GM18909 (cell line): ENCODE data around the gene NEK8.
"Not testable (repeated sequence)": the region's sequence is repeated elsewhere in the genome, so short reads cannot be mapped to it uniquely, and the experiment has no call there.

ENCODE experiments used
- ATAC-seq: cut with Tn5 transposase; IDR thresholded peaks from one replicate; pipeline ENCODE4 v1.9.1; 2021; ENCODE audit warnings: mild to moderate bottlenecking; ENCODE audit not compliant: unreplicated experiment, poor library complexity

The NEK8 gene

DNA sequence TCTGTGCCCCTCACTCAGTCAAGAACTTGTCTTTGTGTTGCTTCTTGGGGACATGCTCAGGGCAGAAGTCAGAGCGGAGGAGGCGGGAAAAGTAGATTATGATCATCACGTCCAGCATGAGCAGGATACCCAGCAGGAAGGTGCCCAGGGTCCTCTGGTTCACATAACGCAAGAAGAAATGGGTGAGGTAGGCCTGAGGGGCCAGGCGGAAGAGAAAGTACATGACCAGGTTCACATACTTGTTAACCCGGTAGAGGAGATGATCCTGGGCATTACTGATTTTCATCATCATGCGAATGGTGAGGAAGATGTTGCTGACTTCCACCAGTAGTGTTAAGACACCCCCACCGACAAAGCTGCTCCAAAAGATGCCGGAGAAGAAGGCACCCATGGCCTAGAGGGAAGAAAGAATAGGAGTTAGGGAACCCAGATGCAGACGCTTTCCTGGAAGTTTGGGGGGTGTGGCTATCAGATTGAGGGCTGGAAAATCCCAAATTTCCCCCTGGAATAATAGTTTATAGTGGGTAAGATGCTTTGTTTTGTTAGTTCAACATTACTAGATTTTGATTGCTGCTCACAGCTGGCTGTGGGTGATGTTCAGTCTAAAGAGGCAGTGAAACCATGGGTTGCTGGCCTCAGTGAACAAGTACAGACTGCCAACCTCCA is 4.0 kb upstream of the NEK8 start:
- no peak for ATAC-seq

DNA sequence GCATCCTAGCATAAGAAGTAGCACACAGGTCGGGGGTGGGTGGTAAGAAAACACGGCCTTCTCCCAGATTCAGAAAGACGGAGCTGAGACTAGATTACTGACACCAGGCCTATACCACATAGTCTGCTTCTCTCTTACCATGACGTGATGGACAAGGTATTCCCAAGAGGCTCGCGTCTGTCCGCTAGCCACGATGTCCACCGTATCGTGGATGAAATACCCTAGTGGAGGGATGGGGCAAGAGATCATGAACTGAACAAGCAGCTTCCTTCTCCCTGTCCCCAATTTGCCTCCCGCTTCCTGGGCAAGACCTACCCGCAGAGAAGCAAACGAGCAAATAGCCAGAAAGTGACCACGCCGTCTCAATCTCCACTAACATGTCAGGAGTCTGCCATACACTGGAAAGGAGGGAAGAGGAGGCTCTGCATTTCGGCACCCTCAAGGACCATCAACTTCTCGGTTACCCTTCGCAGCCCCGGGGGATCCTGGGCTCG is 3.4 kb upstream of the NEK8 start:
- no peak for ATAC-seq

DNA sequence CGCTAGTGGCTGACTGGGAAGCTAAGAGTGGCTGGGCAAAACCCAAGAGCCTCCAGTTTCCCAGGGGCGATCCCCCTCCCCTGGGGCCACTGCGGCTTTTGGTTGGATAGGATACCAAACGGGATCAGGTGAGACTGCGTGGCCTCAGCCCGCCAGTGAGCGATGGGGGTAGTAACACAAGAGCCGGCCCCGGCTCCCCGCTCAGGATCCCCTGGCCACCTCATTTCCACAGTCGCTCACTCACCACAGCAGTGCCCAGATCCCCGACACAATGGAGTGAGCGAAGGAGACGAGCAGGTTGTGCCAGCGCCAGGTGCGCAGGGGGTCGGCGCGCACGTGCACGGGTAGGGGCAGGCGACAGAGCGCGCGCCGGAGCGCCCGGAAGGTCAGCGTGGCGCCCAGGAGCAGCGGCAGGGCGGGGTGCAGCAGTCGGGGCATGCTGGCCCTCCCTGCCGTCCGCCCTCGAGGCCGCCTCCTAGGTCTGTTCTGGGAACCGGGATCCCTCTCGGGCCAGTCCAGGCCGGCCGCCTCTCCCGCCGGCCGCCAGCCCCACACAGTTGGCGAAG is 2.8 kb upstream of the NEK8 start:
- peak; percentile 5 for ATAC-seq

DNA sequence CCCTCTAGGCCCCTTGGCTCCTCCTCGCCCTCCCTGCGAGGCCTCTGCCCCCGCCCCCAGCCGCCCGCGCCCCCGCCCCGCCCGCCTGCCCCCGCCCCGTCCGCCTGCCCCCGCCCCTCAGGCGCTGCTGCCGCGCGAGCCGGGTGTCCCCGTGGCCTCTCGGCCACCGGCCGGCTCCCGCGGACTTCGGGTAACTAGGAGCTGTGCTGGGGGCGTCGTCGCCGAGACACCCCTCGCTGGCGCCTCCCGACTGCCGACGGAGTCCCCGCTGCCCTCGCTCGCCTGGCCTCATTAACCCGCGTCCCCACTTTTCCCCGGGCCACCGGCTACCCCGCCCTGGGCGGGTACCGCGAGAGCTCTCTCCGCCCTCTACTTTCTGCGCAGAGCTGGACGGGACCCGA is 2.4 kb upstream of the NEK8 start, which contains the start of gene TLCD1:
Gene TLCD1, minus strand, starts transcription at position 8 of the 401 bp plus-strand sequence. CDS start 136 bp downstream, outside the sequence.
- ATAC-seq, result peak; percentile 13

DNA sequence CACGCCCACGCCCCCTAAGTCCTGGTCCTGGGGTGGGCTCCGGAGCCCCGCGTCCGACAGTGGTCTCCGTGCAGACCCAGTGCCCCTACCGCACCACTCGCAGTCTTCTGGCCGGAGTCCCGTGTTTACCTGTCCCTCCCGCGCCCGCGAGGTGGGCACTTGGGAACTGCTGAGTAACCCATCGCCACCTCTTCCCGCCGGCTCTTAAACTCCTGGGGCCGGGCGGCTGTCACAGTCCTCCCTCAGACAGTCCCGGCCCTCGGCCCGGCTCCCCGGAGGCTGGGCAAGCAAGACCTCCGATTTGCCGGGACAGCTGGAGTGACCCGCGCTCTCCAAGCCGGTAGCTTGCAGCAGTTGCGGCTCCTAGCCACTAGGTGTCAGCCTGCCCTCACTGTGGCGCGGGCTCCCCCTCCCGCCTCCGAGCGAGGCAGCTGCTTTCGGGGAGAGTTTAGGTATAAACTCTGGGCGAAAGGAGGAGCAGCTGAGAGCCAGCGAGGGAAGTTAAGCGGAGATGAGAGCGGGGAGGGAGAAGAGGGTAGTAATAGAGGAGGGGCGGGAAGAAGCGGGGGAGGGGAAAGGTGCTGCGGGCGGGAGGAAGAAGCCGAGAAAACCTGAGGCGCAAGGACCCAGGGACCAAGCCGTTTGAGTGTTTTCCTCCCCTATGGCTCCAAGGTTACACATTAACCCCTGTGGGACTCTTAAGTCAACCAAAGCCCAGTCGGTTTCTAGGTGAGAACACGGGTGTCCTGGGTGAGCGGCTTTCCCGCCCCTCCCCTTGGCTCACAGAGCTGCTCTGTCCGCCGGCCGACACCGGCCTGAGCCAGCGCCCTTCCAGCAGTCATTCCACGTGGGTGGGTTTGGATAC is 1.7 kb upstream of the NEK8 start:
- ATAC-seq, result peak; percentile 46

DNA sequence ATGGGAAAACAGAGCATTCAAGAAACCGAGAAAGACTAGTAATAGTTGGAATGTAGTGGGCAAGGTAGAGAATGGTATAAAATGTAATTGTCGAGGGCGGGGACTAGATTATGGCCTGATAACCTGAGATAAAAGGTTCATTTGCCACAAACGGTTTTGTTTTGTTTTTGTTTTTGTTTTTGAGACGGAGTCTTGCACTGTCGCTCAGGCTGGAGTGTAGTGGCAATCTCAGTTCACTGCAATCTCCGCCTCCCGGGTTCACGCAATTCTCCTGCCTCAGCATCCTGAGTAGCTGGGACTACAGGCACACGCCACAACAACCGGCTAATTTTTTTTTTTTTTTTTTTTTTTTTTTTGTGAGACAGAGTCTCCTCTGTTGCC is 1.4 kb downstream of the NEK8 start:
- no peak for ATAC-seq

DNA sequence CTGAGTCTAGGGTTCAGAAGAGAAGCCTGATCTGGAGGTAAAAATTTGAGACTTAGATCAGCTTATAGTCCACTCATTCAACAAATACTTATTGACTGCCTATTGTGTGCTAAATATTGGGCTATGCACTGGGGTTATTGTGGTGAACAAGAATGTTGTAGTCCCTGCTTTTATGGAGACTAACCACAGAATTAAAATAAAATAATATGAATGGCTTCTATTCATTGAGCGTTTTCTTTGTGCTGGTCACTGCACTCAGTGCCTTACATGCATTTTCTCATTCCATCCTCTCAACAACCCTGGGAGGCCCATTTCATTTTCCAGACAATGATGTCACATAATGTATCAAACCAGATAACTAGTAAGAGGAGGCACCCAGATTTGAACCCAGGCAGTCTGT is 4.8 kb downstream of the NEK8 start:
- ATAC-seq, result no peak

DNA sequence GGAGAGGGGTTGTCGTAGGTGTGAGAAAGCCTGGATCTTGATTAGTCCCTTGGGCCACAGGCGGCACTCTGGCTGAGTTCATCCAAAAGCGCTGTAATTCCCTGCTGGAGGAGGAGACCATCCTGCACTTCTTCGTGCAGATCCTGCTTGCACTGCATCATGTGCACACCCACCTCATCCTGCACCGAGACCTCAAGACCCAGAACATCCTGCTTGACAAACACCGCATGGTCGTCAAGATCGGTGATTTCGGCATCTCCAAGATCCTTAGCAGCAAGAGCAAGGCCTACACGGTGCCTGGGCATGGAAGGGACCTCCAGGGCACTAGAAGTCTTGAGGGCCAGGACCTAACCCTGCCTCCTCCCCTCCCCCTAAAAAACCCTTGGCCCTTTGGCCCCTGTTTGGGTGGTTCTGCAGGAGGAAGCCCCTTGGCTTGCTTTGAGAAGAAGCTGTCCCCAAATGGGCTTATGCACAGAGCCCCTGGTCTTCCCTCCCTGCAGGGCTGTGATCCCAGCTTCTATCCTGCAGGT is 6.2 kb downstream of the NEK8 start:
- no peak for ATAC-seq

DNA sequence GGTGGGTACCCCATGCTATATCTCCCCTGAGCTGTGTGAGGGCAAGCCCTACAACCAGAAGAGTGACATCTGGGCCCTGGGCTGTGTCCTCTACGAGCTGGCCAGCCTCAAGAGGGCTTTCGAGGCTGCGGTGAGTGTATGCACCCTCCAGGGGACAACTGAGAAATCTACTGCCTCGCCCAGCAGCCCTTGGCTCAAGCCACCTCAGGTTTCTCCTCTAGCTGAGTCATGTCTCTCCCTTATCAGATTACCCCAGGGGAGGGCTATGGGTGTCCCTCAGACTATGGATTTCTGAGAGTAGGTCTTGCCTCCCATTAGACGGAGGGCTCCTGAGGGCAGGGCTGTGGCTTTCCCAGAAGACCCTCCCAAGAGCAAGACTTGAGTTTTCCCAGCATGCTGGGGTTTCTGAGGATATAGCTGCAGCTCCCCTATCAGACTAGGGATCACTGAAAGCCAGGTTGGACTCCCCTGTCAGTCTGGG is 6.7 kb downstream of the NEK8 start:
- no peak for ATAC-seq

DNA sequence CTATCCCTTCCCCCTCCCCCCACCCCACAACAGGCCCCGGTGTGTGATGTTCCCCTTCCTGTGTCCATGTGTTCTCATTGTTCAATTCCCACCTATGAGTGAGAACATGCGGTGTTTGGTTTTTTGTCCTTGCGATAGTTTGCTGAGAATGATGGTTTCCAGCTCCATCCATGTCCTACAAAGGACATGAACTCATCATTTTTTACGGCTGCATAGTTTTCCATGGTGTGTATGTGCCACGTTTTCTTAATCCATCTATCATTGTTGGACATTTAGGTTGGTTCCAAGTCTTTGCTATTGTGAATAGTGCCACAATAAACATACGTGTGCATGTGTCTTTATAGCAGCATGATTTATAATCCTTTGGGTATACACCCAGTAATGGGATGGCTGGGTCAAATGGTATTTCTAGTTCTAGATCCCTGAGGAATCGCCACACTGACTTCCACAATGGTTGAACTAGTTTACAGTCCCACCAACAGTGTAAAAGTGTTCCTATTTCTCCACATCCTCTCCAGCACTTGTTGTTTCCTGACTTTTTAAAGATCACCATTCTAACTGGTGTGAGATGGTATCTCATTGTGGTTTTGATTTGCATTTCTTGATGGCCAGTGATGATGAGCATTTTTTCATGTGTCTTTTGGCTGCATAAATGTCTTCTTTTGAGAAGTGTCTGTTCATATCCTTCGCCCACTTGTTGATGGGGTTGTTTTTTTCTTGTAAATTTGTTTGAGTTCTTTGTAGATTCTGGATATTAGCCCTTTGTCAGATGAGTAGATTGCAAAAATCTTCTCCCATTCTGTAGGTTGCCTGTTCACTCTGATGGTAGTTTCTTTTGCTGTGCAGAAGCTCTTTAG is 7.6 kb downstream of the NEK8 start:
- not testable (repeated sequence) for ATAC-seq

DNA sequence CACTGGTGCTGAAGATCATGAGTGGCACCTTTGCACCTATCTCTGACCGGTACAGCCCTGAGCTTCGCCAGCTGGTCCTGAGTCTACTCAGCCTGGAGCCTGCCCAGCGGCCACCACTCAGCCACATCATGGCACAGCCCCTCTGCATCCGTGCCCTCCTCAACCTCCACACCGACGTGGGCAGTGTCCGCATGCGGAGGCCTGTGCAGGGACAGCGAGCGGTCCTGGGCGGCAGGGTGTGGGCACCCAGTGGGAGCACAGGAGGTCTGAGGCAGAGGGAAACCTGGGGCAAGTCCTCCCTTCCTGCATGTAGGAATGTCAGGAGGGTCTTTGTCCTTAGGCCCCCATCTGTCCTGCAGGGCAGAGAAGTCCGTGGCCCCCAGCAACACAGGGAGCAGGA is 8.7 kb downstream of the NEK8 start:
- ATAC-seq, result no peak

DNA sequence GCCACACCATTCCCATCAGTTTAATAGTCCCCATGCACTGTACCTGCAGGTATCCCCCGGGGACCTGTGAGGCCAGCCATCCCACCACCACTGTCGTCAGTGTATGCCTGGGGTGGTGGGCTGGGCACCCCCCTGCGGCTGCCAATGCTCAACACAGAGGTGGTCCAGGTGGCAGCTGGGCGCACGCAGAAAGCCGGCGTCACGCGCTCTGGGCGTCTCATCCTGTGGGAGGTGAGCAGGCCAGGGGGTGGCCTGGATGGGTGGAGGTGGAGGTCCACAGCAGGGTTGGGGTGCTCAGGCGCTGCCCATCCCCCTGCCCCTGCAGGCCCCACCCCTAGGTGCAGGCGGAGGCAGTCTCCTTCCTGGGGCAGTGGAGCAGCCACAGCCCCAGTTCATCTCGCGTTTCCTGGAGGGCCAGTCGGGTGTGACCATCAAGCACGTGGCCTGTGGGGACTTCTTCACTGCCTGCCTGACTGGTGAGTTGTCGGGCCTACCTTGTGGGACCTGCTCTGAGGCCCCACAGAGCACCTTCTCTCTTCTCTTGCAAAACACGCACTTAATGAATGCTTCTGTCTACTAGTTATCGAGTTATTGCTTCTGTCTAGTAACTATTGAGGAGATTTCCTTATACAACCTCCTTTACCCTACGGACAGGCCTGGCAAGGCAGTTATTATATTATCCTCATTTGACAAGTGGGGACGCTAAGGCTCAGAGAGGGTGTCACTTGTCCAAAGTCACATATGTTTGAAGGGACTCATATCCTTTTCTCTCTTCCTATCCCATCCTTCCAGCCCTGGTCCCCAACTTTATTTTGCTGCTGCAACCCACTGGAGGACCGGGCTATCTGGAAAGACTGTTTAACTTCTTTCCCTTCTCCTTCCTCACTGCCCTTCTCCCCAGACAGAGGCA is 9.4 kb downstream of the NEK8 start:
- peak; percentile 63 for ATAC-seq

DNA sequence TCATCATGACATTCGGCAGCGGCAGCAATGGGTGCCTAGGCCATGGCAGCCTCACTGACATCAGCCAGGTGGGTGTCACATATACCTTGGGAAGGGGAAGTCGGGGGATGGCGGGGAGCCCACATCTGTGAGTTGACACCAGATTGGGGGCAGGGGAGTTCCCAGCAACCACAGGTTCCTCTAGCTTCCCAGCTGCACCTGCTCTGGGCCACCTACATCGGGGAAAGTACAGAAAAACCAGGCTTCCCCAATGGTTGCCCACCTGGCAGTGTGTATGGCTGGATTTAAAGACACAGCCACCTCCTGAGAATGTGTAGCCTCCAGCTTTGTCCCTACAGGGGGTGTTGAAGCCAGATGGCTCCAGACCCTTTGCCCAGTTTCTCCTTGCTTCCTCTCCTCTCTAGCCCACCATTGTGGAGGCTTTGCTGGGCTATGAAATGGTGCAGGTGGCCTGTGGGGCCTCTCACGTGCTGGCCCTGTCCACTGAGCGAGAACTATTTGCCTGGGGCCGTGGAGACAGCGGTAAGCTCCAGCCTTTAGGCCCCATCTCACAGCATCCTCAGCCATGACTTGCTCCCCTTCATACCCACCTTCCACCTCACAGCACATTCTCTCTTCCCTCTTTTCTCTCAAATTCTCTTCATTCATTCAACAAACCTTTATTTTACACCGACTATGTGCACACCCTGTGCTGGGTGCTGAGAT is 10.2 kb downstream of the NEK8 start:
- ATAC-seq, result no peak

DNA sequence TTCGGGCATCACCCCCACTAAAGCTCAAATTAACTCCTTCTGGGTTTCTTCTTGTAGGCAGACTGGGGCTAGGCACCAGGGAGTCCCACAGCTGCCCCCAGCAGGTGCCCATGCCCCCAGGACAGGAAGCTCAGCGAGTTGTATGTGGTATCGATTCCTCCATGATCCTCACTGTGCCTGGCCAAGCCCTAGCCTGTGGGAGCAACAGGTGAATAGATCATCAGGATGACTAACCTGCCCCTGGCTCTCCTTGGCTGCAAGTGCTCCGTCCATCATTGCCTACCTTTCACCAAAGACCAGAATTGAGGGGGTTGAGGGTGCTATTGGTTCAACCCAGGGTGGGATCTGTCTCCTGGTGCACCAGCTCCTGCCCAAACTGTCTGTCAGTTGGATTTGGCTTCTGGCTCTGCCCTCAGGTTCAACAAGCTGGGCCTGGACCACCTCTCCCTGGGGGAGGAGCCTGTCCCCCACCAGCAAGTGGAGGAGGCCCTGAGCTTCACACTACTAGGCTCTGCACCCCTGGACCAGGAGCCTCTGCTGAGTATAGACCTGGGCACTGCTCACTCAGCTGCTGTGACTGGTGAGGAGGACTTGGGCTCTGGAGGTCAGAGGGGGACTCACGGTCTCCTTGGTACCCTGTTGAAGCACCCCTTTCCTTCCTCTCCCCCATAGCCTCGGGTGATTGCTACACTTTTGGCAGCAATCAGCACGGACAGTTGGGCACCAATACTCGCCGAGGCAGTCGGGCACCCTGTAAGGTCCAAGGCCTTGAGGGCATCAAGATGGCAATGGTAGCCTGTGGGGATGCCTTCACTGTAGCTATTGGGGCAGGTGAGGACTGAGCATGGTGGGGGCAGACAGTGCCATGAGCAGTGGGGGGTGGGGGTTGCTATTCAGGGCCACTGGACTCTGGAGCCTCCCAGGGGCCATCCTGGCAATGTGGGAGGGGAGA is 12.1 kb downstream of the NEK8 start:
- no peak for ATAC-seq

DNA sequence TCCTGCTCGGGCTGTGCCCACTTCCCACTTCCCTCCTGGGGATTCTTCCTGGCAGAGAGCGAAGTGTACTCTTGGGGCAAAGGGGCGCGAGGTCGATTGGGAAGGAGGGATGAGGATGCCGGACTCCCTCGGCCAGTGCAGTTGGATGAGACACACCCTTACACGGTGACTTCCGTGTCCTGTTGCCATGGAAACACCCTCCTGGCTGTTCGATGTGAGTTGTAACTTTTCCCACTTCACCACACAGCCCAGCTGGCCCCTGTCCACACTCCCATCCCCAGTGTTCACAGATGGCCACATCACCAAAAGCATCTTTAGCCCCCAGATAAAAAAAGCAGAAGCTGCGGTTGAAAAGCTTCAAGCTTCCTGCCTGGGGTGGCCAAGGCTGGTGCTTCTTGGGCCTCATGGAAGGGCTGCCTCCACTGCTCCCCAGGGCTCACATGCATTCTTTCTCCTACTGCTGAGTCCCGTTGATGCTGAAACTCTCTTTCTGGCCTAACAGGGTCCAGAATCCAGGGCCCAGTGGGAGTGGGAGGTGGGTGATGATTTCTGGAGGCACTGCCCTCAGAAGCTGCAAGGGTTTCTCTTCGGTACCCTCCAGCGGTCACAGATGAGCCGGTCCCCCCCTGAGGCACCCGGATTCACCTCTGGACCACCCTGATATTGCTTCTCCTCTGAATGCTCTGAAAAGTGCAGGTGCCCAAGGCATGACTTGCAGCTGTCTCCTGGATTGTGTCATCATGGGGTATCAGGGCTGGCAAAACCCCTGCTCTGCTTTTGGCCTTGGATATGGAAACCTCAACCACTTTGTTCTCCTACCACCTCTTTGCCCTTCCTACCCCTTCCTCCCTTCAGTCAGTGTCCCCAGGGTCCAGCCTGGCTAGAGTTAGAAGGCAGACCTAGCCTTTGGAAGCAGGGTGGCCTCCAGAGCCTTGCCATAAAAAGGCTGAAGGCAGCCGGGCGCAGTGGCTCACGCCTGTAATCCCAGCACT is 13.1 kb downstream of the NEK8 start:
- no peak for ATAC-seq
